Peyer's patch (tissue), 4 donors: ENCODE results near the gene CYP3A7. TPM values are rescaled to one million over a fixed set of nuclear protein-coding genes. Genes with fewer than 3 reads are reported as not detected.
A peak's percentile ranks its signal among the peaks of the same experiment; 100 is the strongest.
"Not testable (repeated sequence)": the region's sequence is repeated elsewhere in the genome, so short reads cannot be mapped to it uniquely, and the experiment has no call there.

Source experiments
- DNase-seq, 3 donors: peaks; one replicate each; pipeline ENCODE4 v3.0.0-alpha.2; 2017 to 2019
- H3K27ac ChIP-seq, 4 donors: fragments of 200-600 bp; sonication (generic); one replicate each; pipeline ENCODE4 v1.5.1; 2016 to 2019
- H3K27me3 ChIP-seq, 2 donors: fragments of 200-600 bp; sonication (generic); one replicate each; pipeline ENCODE4 v1.5.1; 2019
- H3K36me3 ChIP-seq, 3 donors: fragments of 200-600 bp; sonication (generic); one replicate each; pipeline ENCODE4 v1.5.1; 2016 to 2019
- H3K4me1 ChIP-seq, 4 donors: fragments of 200-600 bp; sonication (generic); one replicate each; pipeline ENCODE4 v1.5.1; 2016 to 2019
- H3K4me3 ChIP-seq, 4 donors: fragments of 200-600 bp; sonication (generic); 1 replicate in 3 of 4; 2 replicates in 1 of 4; pipeline ENCODE4 v1.5.1; 2016 to 2019; ENCODE audit warnings: mild to moderate bottlenecking in 1 of 4
- H3K9me3 ChIP-seq, 4 donors: fragments of 200-600 bp; sonication (generic); one replicate each; pipeline ENCODE4 v1.5.1; 2016 to 2019; ENCODE audit warnings: mild to moderate bottlenecking in 1 of 4
- POLR2A ChIP-seq, 2 donors: fragments of 450-650 bp; IDR thresholded peaks; one replicate each; pipeline ENCODE4 v1.5.1; 2017; ENCODE audit warnings: antibody characterized with exemption in 2 of 2, mild to moderate bottlenecking in 2 of 2, moderate library complexity in 2 of 2
- total RNA-seq, 4 donors: library from RNA; depleted of rRNA; stranded (reverse); fragments of >200 nt; gene quantifications; one replicate each; pipeline ENCODE4 v1.1.0, GENCODE V29; 2016
- TF ChIP-seq, protein P1 (sequence below), 6 experiments: fragments of 450-650 bp in 4 of 6; fragments of 200-600 bp in 2 of 6; sonication (generic) in 1 of 6; IDR thresholded peaks; one replicate each; pipeline ENCODE4 v1.5.1; 2017 to 2019; ENCODE audit warnings: antibody characterized with exemption in 6 of 6, mild to moderate bottlenecking in 3 of 6, moderate library complexity in 1 of 6

CYP3A7 gene
- total RNA-seq, 4 donors from 2014 or later: 0.76 to 5.3 TPM; not detected in 2

DNA sequence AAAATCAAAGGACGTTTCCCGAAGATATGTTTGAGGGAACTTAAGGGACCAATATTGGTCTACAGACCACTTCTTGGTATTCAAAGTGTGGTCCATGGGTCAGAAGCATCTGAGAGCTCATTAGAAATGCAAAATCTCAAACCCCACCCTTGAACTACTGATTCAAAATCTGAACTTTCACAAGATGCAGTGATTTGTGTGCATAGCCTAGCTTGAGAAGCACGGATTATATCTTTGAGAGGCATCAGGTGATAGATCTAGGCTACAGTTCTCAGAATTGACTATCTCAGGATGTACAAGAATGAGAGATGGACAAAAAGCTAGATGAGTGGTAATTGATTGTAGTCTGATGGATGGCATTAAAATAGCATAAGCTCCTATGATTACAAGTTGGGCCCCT, 29.5 kb upstream of the CYP3A7 start:
- H3K27ac ChIP-seq: no peak overlapping the region
- no peaks in the 10 kb centered on the region for H3K27me3 ChIP-seq
- TF ChIP-seq POLR2A (IDR thresholded peaks at IDR 0.05): no peak
- TF ChIP-seq, protein P1, sequence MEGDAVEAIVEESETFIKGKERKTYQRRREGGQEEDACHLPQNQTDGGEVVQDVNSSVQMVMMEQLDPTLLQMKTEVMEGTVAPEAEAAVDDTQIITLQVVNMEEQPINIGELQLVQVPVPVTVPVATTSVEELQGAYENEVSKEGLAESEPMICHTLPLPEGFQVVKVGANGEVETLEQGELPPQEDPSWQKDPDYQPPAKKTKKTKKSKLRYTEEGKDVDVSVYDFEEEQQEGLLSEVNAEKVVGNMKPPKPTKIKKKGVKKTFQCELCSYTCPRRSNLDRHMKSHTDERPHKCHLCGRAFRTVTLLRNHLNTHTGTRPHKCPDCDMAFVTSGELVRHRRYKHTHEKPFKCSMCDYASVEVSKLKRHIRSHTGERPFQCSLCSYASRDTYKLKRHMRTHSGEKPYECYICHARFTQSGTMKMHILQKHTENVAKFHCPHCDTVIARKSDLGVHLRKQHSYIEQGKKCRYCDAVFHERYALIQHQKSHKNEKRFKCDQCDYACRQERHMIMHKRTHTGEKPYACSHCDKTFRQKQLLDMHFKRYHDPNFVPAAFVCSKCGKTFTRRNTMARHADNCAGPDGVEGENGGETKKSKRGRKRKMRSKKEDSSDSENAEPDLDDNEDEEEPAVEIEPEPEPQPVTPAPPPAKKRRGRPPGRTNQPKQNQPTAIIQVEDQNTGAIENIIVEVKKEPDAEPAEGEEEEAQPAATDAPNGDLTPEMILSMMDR (IDR thresholded peaks at IDR 0.05): no peak
- no peak for DNase-seq
- H3K36me3 ChIP-seq: peaks cover 0 to 31% (median 0%) of the 10 kb centered on the region in 3 donors
- H3K9me3 ChIP-seq: no peaks in the 10 kb centered on the region
- no peak overlapping the region for H3K4me3 ChIP-seq
- H3K4me1 ChIP-seq: no peaks in the 10 kb centered on the region

DNA sequence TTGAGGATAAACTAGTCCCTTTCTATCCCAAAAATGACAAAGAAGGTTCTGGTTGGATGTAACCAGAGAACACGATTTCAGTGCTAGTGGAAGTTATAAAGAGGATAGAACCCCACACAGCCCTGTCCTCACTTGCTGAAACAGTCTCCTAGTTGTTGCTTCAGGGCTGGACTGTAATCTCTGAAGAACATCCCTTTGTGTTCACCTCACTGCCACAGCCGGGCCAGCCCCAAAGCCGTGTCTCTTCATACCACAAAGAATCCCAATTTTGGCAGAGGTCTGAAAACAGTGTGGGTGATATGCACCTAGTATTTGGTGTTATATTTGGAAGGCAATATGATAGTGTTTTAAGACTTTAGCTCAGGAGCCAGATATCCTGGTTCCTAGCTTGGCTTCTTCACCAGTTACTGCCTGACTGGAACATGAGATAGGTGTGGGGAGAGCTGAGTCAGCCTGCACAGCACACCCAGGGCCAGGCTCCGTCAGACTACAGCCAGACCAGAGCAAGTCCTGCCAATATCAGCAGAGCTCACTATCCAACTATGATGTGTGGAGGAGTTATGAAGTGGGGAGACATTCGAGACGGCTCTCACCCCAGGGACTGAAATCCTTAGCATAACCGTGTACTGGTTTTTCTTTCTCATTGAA, 27.8 kb upstream of the CYP3A7 start:
- H3K4me1 ChIP-seq: no peaks in the 10 kb centered on the region
- no peak overlapping the region for H3K4me3 ChIP-seq
- no peaks in the 10 kb centered on the region for H3K27me3 ChIP-seq
- no peaks in the 10 kb centered on the region for H3K9me3 ChIP-seq
- no peak overlapping the region for H3K27ac ChIP-seq
- H3K36me3 ChIP-seq: peaks cover 0 to 34% (median 0%) of the 10 kb centered on the region in 3 donors
- TF ChIP-seq, protein P1 (IDR thresholded peaks at IDR 0.05): no peak
- no peak for TF ChIP-seq POLR2A (IDR thresholded peaks at IDR 0.05)
- no peak for DNase-seq

DNA sequence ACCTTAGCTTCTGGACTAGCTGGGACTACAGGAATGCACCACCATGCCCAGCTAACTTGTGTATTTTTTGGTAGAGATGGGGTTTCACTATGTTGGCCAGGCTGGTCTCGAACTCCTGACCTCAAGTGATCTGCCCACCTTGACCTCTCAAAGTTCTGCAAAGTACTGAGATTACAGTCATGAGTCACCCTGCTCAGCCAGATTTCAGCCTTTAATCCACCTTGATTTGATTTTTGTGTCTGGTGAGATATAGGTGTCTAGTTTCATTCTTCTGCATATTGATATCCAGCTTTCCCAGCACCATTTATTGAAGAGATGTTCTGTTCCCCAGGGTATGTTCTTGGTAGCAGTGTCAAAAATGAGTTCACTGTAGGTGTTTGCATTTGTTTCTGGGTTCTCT, 20.1 kb upstream of the CYP3A7 start:
- no peak for TF ChIP-seq POLR2A (IDR thresholded peaks at IDR 0.05)
- TF ChIP-seq, protein P1 (IDR thresholded peaks at IDR 0.05): no peak
- Histone ChIP-seq H3K4me3 (no peak overlapping the region), H3K4me1 (peaks cover 0 to 5% (median 0%) of the 10 kb centered on the region in 4 donors), H3K9me3 (no peaks in the 10 kb centered on the region), H3K27me3 (no peaks in the 10 kb centered on the region), H3K36me3 (peaks cover 0 to 7% (median 0%) of the 10 kb centered on the region in 3 donors), H3K27ac (no peak overlapping the region)
- DNase-seq: no peak

DNA sequence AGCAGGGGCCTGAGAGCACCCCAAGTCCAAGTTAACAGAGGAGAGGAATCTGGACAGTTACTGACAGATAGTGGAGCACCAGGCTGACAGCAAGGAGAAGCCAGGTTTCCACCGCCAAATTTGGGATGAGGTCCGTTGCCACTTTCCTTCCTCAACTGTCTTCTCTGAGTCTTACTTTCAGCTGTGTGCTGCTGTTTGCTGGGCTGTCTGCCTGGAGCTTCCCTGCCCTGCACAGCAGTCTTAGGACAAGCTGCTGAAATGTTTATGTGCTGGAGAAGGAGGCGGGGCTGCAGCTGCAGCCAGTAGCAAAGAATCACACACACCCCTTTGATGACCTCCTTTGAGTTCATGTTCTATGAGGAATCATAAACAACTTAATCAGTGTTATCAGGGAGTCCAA, 17.4 kb upstream of the CYP3A7 start:
- Histone ChIP-seq H3K27ac (peak overlapping the region in 3 of 4 donors; percentile 35 to 87 (median 76)), H3K4me1 (peaks cover 0 to 5% (median 0%) of the 10 kb centered on the region in 4 donors)
- DNase-seq: peak in 2 of 3 donors; percentile 84 to 85

DNA sequence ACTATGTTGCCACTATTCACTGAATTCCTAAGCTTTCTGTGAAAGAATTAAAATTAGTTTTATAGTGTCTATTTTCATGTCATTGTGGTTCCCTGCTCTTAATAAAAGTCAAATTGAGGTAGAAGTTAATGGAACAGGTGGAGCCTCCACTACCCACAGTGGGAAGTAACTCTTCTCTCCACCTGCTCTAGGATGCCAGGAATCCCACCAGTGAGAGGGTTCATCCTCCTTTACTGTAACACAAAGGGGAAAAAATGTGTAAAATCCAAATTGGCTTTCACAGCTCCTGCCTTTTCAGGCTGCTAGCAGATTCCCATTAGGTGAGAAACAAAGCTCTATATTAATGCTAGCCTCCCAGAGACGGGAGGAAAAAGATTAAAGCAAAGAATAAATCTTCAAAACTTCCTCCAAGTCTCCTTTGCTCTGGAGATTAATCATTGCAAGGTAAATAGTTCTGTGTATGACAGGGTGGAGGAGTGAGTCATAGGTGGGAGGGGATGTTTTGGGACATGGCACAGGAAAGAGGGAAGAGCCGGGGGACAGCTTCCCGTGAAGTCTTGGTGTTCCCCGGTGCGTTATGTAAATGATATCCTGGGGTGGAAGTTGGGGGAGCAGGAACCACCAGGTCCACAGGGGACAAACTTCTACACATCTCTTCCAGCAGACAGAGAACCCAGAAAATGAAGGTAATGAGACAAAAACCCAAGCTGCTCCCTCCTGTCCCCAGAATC, 16.5 kb upstream of the CYP3A7 start:
- DNase-seq: peak in 1 of 3 donors; percentile 51
- not testable (repeated sequence) for H3K27me3 ChIP-seq, H3K4me1 ChIP-seq, H3K36me3 ChIP-seq, H3K9me3 ChIP-seq
- Histone ChIP-seq H3K27ac (peak overlapping the region in 3 of 4 donors; percentile 35 to 87 (median 76)), H3K4me3 (peak overlapping the region in 2 of 4 donors; percentile 25 to 30)

More for the DNA sequence above, 17.4 kb upstream of the CYP3A7 start:
- H3K4me3 ChIP-seq: peak overlapping the region in 2 of 4 donors; percentile 25 to 30
- TF ChIP-seq, protein P1 (IDR thresholded peaks at IDR 0.05): no peak
- peak; percentile 85 to 91 for TF ChIP-seq POLR2A (IDR thresholded peaks at IDR 0.05)
- H3K27me3 ChIP-seq: no peaks in the 10 kb centered on the region
- H3K36me3 ChIP-seq: no peaks in the 10 kb centered on the region
- no peaks in the 10 kb centered on the region for H3K9me3 ChIP-seq
